GM08714 (cell line): ENCODE data around the gene ARPC1B.
A peak's percentile ranks its signal among the peaks of the same experiment; 100 is the strongest.
"Not testable (repeated sequence)": the region's sequence is repeated elsewhere in the genome, so short reads cannot be mapped to it uniquely, and the experiment has no call there.

Experiments used
- H3K4me3 ChIP-seq: fragments of 200-500 bp; sonication (Bioruptor generic); 2 replicates; pipeline ENCODE4 v1.5.1; 2014; ENCODE audit warnings: mild to moderate bottlenecking, low read length, inconsistent platforms
- ZNF274 ChIP-seq: IDR thresholded peaks from 2 replicates; pipeline ENCODE4 v1.6.1; 2012; ENCODE audit warnings: mild to moderate bottlenecking, low read depth, low read length

Gene ARPC1B

DNA sequence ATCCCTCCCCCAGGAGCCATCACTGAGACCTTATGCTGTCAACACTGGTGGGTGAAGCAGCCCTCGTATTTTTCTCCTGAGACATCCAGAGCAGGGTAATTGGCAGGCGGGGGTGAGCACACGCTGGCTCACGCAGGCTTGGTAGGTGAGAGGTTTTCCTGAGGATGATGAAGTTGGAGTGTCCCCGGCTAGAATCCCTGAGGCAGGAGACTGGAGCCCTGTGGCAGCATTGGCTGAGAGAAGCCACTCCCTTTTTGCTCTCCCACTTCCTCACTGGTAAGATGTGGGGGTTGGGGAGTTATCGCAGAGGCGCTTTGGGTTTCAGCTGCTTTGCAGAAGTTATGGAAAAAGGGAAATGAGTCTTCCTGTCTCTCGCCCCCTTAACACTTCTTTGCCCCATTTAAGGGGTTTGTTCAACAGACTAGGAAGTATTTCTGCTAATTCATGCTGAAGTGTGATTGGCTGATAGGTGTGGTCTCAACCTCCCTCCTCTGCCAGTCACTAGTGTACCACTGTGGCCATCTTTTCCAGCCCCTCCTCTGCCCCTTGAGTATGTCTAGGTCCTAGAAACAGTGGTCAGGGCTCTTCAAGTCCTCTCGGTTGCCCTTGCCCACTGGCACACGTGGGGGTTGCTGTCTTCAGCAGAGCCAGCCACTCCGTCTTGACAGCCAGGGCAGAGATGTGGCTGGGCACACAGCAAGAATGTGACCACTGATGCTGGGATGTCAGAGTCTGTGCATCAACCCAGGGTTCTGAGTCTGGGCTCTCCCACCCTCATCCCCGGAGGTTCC lies 5.7 kb downstream of the ARPC1B start:
- peak overlapping the region; percentile 33; the same call in 1 of the 2 replicates for H3K4me3 ChIP-seq
- TF ChIP-seq ZNF274, result no peak

DNA sequence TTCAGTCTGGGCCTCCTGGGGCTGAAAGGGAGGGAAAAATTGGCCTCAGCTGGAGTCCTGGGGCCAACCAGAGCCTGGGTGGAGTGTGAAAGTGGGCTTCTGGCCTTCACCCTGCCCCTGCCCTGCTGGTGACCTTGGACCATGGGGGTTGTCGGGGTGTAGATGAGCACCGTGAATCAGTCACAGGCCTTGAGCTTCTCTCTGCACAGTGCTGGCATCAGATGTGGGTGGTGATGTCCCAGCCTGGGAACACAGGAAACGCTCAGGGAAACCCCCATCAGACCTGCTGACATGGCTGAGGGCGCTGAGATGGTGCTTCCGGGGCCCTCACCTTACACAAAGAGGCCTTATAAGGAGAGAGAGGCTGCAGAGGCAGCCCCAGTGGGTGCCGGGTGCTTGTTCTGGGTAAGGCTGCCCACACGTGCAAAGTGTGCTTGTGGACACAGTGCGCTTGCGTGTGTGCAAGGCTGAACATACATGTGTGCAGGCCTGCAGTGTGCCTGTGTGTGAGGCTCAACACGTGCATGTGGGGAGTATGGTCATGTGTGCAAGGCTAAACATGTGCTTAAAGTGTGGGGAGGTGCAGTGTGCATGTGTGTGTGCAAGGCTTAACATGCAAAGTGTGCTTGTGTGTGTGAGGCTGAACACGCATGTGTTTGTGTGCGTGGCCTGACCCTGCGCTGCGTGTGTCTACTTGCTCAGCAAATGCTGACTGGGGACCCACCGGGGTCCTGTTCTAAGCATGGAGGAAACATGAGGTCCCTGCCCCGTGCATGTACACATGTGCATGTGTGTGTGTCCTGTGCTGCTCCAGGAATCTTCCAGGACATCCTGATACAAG lies 6.5 kb downstream of the ARPC1B start:
- H3K4me3 ChIP-seq, result peak overlapping the region; percentile 33; the same call in 1 of the 2 replicates
- TF ChIP-seq ZNF274, result no peak

DNA sequence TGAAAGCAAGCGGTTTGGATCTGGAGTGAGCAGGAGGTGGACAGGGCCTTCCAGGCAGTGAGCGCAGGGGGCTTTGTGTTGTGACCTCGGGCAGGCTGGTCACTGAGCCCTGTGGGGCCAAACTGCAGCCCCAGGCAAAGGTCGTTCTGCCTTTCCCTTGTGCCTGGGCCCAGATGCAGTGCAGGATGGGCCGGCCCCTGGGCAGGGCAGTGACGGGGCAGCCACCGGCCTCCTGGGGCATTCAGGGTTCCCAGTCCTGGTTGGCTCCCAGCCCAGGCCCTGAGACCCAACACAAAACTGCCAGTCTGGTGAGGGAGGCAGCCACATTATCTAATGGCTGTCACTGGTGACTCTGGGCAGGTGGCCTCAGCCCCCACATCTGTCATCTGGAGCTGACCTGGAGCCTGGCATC lies 7.1 kb downstream of the ARPC1B start:
- TF ChIP-seq ZNF274, result no peak

DNA sequence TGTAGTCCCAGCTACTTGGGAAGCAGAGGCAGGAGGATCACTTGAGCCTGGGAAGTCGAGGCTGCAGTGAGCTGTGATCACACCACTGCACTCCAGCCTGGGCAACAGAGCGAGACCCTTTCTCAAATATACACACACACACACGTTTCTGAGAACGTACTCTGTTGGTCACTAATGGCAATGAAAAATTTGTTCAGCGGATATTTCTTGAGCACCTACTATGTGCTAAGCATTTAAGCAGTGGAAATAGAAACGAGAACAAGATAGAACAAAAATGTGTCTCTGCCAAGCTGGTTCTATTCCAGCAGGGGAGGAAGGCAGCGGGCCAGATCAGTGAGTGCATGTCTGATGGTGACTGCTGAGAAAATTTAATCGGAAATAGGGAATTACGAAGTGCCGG lies 8.7 kb downstream of the ARPC1B start:
- H3K4me3 ChIP-seq, result no peak overlapping the region
- TF ChIP-seq ZNF274, result no peak

More for the DNA sequence above, 7.1 kb downstream of the ARPC1B start:
- H3K4me3 ChIP-seq, result no peak overlapping the region; the same call in 1 of the 2 replicates

DNA sequence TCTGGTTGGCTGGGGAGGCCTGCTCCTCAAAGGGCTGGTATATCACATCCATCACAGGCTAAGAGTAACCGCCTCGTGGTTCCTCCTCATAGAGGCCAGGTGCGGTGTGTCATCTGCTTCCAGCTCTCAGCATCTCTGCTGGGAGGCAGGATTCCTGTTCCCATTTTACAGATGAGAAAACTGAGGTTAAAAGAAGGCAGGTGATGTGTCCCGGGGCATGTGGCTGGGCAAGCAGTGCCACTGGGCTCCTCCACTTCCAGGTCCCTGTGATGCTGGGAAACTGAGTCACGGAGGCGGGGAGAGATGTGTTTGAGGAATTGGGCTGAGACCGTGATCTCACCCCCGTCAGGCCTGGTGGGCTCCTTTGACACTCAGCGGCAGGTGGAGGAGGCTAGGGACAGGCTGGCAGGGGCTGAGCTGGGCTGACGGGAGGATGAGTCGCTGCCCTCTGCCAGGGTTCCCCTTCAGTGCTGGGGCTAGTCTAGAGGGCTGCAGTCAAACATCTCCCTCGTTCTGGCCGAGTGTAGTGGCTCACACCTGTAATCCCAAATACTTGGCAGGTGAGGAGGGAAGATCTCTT lies 9.4 kb downstream of the ARPC1B start:
- no peak for TF ChIP-seq ZNF274
- H3K4me3 ChIP-seq, result no peak overlapping the region

DNA sequence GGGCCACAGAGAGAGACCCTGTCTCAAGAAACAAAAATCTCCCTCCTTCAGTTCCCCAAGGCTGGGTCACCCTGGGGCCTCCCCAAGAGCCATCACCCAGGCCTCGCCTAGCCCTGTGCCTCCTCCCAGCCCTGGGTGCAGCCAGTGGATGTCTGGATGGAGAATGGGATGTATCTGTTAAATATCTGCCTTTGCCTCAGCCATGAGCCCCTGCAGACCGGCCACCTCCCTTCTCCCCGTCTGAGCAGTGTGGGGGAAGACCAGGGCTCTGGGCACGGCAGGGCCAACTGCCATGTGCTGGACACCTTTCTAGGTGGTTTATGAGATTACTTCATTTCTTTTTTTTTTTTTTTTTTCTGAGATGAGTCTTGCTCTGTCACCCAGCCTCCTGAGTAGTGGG lies 10.0 kb downstream of the ARPC1B start:
- no peak for TF ChIP-seq ZNF274
- no peak overlapping the region for H3K4me3 ChIP-seq

DNA sequence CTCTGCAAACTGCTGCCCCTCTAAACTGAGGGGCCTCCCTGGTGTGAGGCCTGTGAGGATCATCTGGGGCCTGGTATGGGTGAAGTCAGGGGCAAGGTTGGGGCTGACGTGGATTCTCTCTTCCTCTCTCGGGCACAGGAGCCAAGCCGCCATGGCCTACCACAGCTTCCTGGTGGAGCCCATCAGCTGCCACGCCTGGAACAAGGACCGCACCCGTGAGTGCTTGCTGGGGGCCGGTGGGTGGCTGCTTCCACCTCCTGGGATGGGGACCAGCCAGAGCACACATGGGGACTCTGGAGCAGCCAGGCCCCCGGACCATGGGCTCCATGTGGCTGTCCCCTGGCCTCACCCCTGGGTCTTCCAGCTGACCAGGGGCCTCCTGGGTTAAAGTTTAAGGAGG lies 11.0 kb downstream of the ARPC1B start:
- no peak for TF ChIP-seq ZNF274
- H3K4me3 ChIP-seq, result no peak overlapping the region

DNA sequence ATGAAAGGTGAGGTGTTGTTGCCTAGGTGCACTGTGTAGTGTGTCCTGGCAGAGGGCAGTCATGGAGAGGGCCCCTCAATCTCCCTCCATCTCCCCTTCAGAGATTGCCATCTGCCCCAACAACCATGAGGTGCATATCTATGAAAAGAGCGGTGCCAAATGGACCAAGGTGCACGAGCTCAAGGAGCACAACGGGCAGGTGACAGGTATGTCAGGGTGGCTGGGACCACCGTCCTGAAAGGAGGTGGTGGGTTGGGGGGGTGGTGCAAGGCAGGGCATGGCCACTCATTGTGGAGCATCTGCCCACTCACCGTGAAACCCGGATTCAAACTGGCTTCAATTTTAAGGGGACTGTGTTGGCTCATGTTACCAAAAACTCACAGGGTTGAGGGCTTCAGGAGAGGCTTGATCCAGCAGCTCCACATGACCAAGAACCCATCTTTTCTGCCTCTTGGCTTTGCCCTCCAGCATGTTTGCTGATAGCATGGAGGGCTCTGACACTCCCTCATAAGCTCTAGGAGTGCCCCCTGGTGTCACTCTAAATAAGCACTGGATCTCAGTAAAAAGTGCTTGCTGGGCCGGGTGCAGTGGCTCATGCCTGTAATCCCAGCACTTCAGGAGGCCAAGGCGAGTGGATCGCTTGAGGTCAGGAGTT lies 12.2 kb downstream of the ARPC1B start:
- no peak overlapping the region for H3K4me3 ChIP-seq
- TF ChIP-seq ZNF274, result no peak

DNA sequence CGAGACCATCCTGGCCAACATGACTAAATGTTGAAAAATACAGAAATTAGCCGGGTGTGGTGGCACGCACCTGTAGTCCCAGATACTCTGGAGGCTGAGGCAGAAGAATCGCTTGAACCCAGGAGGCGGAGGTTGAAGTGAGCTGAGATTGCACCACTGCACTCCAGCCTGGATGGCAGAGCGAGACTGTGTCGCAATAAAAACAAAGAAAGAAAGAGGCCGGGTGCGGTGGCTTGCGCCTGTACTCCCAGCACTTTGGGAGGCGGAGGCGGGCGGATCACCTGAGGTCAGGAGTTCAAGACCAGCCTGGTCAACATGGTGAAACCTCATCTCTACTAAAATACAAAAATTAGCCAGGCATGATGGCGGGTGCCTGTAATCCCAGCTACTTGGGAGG lies 12.7 kb downstream of the ARPC1B start:
- not testable (repeated sequence) for H3K4me3 ChIP-seq

DNA sequence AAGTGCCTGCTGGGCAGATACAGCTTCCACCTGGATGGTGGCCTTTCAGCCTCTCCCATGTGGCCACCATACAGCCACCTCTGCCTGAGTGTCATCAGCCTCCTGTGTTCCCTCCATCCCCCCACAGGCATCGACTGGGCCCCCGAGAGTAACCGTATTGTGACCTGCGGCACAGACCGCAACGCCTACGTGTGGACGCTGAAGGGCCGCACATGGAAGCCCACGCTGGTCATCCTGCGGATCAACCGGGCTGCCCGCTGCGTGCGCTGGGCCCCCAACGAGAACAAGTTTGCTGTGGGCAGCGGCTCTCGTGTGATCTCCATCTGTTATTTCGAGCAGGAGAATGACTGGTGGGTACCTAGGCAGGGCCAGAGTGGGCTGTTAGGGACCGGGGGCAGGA lies 13.4 kb downstream of the ARPC1B start:
- TF ChIP-seq ZNF274, result no peak
- no peak overlapping the region for H3K4me3 ChIP-seq

DNA sequence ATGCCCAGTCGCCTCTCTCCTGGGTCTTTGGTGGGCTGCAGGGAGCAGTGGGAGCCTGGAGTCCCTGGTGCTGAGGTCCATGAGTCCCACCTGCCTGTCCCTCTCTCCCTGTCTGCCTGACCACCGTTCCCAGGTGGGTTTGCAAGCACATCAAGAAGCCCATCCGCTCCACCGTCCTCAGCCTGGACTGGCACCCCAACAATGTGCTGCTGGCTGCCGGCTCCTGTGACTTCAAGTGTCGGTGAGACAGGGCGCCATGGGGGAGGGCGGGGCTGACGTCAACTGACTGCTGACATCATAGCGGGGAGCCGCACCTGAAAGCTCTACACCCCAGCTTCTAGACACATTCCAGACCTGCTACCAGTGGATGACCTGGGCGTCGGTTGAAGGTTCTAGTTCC lies 15.2 kb downstream of the ARPC1B start:
- TF ChIP-seq ZNF274, result no peak
- no peak overlapping the region for H3K4me3 ChIP-seq

DNA sequence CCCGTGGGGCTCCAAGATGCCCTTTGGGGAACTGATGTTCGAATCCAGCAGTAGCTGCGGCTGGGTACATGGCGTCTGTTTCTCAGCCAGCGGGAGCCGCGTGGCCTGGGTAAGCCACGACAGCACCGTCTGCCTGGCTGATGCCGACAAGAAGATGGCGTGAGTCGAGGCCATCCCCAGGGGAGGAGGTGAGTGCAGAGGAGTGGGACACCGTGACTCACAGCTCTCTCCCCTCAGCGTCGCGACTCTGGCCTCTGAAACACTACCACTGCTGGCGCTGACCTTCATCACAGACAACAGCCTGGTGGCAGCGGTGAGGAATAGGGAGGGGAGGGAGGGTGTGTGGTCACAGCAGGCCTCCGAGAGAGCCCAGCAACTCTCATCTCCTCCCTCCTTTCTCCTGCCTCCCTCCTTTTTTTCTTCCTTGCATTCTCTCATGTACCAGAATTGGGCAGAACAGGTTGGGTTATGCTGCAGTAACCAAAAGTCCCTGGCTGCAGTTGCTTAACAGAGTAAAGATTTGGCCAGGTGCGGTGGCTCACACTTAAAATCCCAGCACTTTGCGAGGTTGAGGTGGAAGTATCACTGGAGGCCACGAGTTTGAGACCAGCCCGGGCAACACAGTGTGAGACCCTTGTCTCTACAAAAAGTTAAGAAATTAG lies 16.5 kb downstream of the ARPC1B start:
- no peak for TF ChIP-seq ZNF274
- H3K4me3 ChIP-seq, result no peak overlapping the region

DNA sequence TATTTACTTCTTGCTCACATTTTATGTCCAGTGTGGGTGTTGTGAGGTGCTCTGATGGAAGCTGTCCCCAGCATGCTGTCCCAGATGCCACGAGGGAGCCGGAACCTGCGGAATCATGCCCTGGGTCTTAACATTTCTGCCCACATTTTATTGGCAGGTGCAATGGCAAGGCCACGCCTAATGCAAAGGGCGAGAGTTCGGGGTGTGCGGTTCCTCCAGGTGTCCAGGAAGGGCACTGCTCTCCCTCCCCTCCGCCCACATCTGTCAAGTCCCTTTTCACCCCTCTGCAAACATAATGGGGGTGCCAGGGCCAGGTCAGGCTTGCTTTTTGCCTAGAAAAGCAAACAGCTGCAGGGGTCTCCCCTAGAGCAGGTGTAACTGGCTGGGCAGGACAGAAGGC lies 17.5 kb downstream of the ARPC1B start:
- no peak overlapping the region for H3K4me3 ChIP-seq
- no peak for TF ChIP-seq ZNF274
